ENCODE data around the gene DCTN2.
"Not testable (repeated sequence)": the region's sequence is repeated elsewhere in the genome, so short reads cannot be mapped to it uniquely, and the experiment has no call there.

The DCTN2 gene

DNA sequence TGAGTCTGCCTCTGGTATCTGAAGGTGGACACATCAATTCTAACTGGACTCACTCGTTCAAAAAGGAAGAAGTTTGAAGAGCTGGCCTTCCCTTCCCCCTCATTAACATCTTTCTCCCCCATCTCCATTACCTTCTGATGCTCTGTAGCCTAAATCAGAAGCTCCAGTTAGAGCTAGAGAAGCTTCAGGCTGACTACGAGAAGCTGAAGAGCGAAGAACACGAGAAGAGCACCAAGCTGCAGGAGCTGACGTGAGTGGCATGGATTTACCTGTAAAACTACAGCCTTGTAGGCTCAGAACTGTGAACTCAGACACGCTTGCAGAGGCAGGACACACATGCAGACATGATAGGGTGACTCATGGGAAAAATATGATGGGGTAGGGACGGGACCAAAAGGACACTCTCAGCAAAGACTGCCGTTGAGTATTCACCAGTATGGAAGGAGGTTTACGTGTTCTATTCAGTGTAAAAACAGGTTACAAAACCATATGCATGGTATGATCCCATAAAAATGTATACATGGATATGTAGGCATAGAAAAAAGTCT lies 29.7 kb upstream of the DCTN2 start:
- no peak for DNase-seq (ENCODE audit: low spot score)

DNA sequence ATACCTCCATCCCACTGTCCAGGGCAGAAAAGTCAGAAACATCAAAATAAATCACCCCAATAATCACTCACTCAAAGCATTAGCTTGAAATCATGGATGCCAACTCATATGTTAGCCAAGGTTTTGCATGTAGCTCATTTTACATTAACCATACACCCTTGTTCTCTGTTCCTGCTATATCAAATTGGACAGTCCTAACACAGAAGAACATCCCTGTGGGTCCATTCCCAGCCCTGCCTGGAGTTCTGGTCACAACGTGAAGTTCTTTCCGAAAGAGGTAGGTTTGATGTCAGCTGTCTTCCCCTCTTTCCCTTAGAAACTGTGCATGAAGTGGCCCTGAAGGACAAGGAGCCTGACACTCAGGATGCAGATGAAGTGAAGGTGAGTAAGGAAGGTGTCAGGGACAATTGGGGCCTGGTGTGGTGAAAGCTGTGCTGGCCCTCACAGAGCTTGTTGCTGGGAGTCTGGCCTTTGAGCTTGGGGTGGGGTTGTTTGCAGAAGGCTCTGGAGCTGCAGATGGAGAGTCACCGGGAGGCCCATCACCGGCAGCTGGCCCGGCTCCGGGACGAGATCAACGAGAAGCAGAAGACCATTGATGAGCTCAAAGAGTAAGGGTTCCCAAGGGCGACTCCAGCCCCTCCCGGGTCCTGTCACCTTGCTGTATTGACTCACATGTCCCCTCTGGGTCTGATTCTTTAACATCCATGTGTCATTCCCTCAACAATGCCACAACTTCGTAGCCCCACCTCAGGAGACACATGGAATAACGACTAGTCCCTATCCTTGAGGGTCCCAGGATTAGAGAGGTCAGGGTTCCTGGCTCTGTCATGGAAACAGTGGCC lies 29.0 kb upstream of the DCTN2 start:
- DNase-seq (ENCODE audit: low spot score) = no peak

GRCh38 chr12:57574795-57575194 lies 27.8 kb upstream of the DCTN2 start:
- DNase-seq (ENCODE audit: low spot score) = no peak

- DNase-seq (ENCODE audit: low spot score) = no peak
These were observed 25.2 kb upstream of the DCTN2 start for GRCh38 chr12:57571926-57572762.

DNA sequence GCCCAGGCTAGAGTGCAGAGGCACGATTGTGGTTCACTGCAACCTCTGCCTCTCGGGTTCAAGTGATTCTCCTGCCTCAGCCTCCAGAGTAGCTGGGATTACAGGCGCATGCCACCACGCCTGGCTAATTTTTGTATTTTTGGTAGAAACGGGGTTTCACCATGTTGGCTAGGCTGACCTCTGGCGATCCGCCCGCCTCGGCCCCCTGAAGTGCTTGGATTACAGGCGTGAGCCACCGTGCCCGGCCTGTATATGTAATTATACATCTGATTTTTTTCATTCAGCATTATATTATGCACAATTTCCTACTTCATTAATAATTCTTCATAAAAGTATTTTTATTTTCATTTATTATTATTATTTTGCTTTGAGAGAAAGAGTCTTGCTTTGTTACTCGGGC lies 23.4 kb upstream of the DCTN2 start:
- DNase-seq (ENCODE audit: low spot score) = not testable (repeated sequence)

GRCh38 chr12:57569858-57570257 lies 22.9 kb upstream of the DCTN2 start:
- no peak for DNase-seq (ENCODE audit: low spot score)

DNA sequence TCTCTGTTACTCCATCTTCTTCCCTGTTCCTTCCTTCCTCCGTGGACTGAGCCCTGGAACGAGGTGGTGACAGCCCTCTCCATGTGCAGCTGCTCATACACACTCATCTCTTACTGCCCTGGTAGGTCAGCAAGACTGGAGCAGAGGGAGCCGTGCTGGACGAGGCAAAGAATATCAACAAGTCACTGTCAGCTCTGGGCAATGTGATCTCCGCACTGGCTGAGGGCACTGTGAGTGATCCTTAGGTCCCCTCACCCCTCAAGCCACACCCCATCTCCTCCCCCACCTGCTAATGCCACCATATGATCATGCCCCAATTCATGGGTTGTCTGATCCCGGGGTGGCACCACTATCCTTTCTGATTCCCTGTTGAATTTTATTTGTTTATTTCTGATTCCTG lies 21.8 kb upstream of the DCTN2 start:
- DNase-seq (ENCODE audit: low spot score) = no peak

DNA sequence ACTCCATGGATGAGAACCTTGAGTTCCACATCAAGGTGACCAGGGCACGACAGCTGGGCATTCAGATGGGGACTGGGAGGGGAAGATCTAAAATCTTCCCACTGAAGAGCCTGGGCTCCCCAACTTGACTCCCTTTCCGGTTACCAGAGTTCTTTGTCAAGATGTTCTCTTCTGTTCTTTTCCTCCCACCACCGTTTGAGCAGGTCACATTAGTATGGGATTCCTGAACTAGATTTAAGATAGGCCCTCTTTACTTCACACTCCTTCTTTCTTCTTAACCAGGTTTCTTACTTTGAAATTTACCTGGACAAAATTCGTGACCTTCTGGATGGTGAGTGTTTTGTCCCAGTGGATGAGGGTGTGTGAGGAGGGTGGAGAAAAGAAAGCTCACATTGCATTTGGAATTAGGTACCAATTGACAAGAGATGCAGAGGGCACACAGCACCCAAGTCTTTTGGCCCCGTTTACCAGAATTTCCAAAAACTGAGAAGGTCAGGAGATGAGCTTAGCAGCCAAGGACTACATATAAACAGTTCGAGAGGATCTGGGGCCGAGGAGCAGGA lies 17.3 kb upstream of the DCTN2 start:
- no peak for DNase-seq (ENCODE audit: low spot score)

DNA sequence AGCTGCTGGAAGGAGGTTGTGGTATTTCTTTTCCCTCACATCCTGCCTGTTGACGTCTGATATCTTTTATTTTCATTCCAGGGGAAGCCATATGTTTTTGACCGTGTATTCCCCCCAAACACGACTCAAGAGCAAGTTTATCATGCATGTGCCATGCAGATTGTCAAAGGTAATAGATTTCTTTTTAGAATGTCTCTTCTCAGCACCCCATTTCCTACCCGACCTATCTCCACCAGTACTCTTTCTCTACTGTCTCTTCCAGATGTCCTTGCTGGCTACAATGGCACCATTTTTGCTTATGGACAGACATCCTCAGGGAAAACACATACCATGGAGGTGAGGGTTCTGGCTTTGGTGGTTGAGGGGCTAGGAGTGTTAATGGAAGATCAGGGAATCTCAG lies 16.4 kb upstream of the DCTN2 start:
- no peak for DNase-seq (ENCODE audit: low spot score)

- not testable (repeated sequence) for DNase-seq (ENCODE audit: low spot score)
These were observed 14.1 kb upstream of the DCTN2 start for GRCh38 chr12:57561117-57561516.

DNA sequence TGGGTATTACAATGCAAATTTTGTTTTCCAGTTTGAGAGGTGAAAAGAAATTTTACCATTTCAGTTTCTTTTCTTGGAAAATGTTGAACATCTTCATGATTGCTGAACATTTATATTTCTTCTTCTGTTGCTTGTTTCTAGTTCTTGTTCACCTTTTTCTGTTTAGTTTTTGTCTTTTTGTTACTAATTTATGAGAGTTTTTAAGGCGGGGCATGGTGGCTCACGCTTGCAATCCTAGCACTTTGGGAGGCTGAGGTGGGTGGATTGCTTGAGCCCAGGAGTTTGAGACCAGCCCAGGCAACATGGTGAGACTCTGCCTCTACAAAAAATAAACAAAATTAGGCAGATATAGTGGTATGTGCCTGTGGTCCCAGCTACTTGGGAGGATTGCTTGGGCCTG lies 13.5 kb upstream of the DCTN2 start:
- no peak for DNase-seq (ENCODE audit: low spot score)

GRCh38 chr12:57558864-57559263 lies 11.9 kb upstream of the DCTN2 start:
- no peak for DNase-seq (ENCODE audit: low spot score)

DNA sequence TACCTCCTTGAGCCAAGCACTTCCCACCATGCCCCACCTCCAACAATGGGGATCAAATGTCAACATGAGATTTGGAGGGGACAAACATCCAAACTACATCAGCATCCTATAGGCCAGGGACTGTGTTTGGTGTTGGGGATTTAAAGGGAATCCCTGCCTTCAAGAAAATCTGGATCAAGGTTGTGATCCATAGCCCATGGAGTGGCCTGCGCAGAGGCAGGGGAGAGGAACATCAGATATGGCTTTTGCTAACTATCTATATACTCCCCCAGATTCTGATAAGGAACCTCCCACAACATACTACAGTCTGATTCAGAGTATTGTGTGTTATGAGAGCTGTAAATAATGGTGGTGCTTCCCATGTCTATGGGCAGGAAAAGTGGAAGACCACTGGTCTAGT lies 7.9 kb upstream of the DCTN2 start:
- no peak for DNase-seq (ENCODE audit: low spot score)

- no peak for DNase-seq (ENCODE audit: low spot score)
These were observed 7.5 kb upstream of the DCTN2 start for GRCh38 chr12:57554453-57554852.

- DNase-seq (ENCODE audit: low spot score) = no peak
These were observed 6.6 kb upstream of the DCTN2 start for GRCh38 chr12:57553343-57554202.

DNA sequence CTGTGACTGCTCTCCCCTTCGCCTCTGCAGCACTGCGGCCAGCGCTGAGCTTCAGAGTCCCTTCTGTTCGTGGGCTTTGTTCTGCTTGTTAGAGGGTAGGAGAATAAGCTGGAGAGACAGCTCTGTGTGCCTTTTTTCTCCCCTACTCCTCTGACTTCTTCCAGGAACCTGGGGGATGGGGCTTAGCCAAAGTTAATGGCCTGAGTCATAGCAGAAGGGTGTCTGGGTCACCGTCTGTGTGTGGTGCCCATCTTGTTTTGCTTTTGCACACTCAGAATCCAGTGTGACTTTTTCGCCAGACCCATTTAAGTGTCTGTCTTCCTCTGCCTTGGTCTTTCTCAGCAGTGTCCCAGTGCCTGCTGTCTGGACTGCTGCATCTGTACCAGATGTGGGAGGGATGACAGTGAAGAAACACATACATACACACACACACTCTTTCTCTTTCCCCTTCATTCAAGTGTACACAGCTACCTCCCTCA lies 5.9 kb upstream of the DCTN2 start:
- no peak for DNase-seq (ENCODE audit: low spot score)

DNA sequence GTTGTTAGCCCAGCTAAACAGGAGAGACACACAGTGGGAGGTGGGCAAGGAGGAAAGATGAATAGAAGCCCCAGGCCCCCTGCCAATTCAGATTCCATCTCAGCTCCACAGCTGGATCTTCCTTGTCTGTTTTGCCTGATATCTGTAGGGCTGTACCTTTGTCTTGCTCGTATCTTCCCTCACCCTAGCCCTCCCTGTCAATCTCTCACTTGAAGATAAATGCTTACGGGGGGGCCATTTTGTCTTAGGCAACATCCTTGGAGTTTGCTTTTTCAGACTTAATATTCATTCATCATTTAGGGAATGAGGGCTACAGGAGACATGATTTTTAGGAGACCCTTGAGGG lies 5.3 kb upstream of the DCTN2 start:
- DNase-seq (ENCODE audit: low spot score) = no peak

DNA sequence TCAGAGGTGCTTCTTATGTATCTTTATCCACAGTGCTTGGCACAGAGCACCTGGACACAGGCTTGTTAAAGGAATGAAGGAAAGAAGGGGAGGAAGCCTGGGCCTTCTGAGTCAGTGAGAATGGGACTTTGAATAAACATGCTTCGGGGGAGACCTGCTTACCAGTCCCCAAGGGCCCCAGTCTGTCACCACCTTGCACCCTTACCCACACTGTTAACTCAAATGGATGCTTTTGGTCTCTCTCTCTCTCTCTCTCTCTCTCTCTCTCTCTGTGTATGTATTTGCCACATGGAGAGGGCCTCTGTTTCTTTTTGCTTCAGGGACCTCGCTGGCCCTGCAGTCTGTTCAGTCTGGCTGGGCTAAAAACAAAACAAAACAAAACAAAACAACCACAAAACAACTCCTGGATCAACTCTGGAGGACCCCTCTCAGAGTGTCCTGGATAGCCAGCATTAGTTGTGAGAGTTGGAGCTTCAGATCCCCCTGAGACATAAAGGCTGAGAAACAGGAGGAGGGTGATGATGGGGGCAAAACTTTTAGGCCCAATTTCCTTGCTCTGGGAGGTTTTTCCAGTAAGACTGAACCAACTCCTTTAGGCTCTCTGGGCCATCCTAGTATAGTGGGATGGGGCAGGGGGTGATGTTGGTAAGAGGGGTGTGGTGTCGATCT lies 4.8 kb upstream of the DCTN2 start:
- DNase-seq (ENCODE audit: low spot score) = no peak

GRCh38 chr12:57550641-57551549 lies 3.9 kb upstream of the DCTN2 start:
- no peak for DNase-seq (ENCODE audit: low spot score)

Measured in ecto neural progenitor cell (in vitro differentiated cells).